ENCODE data around the gene PLXNA1.

PLXNA1 gene

DNA sequence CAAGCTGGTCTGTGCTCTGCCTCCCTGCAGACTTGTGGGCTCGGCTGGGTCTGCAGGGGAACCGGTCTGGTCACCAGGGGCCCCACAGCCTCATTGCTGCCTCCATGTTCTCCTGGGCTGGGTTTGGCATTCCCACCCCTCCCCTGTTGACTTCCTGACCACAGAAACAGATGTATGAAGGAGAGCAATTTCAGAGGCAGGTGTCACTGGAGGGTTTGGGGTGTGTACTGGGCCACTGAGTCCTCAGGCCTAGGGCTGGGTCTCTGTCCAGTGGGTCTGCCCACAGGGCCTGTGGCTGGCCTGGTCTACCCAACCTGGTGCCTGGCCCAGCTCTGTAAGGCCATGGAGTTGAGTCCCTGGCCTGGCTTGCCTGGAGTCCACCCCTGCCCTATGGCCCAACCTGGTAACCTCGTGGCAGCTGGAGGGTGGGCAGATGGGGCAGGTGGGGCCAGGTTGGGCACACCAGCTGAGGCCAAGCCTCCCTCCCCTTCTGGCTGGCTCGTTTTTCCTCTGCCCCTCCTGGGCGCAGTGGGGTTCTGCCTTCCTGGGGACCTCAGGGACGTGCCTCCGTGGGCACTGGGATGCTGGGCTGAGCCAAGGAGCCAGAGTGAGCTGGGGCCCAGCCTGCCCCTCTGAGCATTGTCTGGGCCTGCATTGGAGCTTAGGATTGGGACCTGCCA lies 20.8 kb downstream of the PLXNA1 start:
- Histone ChIP-seq H3K4me3 (ENCODE audit: low read depth, low read length) (no peak overlapping the region), H3K27ac (ENCODE audit: low read depth, low read length) (no peak overlapping the region), H3K36me3 (ENCODE audit: insufficient read depth, low read length) (no peaks in the 10 kb centered on the region), H3K27me3 (ENCODE audit: insufficient read depth, low read length) (no peaks in the 10 kb centered on the region), H2AFZ (ENCODE audit: low read length, unreplicated experiment) (no peak overlapping the region), H3K79me2 (ENCODE audit: control insufficient read depth, insufficient read depth, low read length, unreplicated experiment) (peaks cover 16% of the 10 kb centered on the region), H3K4me1 (ENCODE audit: control insufficient read depth, insufficient read depth, low read length, unreplicated experiment) (peaks cover 22% of the 10 kb centered on the region)

DNA sequence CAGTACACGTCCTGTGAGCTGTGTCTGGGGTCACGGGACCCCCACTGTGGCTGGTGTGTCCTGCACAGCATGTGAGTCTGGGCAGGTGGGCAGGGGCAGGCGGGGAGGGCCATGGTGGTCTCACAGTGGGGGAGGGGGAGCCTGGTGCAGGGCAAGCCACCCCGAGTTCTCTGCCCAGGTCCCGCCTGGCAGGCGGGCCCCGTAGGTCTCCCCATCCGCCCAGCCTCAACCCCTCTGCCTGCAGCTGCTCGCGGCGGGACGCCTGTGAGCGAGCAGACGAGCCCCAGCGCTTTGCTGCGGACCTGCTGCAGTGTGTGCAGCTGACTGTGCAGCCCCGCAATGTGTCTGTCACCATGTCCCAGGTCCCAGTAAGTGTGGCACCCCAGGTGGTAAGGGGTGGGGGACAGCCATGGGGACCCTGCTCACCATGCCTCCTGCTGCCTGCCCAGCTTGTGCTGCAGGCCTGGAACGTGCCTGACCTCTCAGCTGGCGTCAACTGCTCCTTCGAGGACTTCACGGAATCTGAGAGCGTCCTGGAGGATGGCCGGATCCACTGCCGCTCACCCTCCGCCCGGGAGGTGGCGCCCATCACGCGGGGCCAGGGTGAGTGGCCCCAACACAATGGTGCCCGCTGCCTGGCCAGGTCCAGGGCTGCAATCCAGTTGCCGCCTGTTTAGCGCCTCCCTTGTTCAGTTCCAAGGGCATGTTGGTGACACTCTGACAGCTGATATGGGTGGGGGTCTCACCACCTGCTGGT lies 21.9 kb downstream of the PLXNA1 start:
- Histone ChIP-seq H3K27me3 (ENCODE audit: insufficient read depth, low read length) (no peaks in the 10 kb centered on the region), H2AFZ (ENCODE audit: low read length, unreplicated experiment) (no peak overlapping the region)

DNA sequence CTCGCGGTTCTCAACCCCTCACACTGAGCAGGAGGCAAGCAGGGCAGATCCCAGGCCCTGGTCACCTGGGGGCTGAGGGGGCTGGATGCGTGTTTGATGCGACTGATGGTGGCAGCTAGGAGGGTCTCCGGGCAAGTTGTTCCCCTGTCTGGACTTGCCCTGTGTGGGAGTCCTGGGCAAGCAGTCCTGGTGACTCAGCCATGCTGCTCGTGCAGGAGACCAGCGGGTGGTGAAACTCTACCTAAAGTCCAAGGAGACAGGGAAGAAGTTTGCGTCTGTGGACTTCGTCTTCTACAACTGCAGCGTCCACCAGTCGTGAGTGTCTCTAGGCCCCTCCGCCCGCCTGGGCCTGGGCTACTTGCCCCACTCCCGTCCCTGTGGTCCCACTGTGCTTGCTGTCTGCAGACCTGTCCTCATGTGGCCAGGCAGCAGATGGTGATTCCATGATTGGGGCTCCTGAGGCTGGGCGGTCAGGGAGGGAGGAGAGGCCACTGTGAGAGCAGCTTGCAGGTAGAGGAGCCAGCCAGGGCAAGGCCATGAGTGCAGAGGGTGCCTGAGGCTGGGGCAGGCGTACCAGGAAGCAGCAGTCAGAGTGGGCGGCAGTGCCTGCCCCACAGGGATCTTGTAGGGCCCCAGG lies 23.1 kb downstream of the PLXNA1 start:
- Histone ChIP-seq H3K4me3 (ENCODE audit: low read depth, low read length) (no peak overlapping the region), H3K4me1 (ENCODE audit: control insufficient read depth, insufficient read depth, low read length, unreplicated experiment) (peaks cover 23% of the 10 kb centered on the region), H3K79me2 (ENCODE audit: control insufficient read depth, insufficient read depth, low read length, unreplicated experiment) (peaks cover 12% of the 10 kb centered on the region), H3K36me3 (ENCODE audit: insufficient read depth, low read length) (no peaks in the 10 kb centered on the region), H3K27me3 (ENCODE audit: insufficient read depth, low read length) (no peaks in the 10 kb centered on the region), H3K27ac (ENCODE audit: low read depth, low read length) (no peak overlapping the region), H2AFZ (ENCODE audit: low read length, unreplicated experiment) (no peak overlapping the region)

More for the DNA sequence above, 21.9 kb downstream of the PLXNA1 start:
- Histone ChIP-seq H3K79me2 (ENCODE audit: control insufficient read depth, insufficient read depth, low read length, unreplicated experiment) (peaks cover 16% of the 10 kb centered on the region), H3K4me1 (ENCODE audit: control insufficient read depth, insufficient read depth, low read length, unreplicated experiment) (peaks cover 22% of the 10 kb centered on the region), H3K36me3 (ENCODE audit: insufficient read depth, low read length) (no peaks in the 10 kb centered on the region), H3K4me3 (ENCODE audit: low read depth, low read length) (no peak overlapping the region), H3K27ac (ENCODE audit: low read depth, low read length) (no peak overlapping the region)

DNA sequence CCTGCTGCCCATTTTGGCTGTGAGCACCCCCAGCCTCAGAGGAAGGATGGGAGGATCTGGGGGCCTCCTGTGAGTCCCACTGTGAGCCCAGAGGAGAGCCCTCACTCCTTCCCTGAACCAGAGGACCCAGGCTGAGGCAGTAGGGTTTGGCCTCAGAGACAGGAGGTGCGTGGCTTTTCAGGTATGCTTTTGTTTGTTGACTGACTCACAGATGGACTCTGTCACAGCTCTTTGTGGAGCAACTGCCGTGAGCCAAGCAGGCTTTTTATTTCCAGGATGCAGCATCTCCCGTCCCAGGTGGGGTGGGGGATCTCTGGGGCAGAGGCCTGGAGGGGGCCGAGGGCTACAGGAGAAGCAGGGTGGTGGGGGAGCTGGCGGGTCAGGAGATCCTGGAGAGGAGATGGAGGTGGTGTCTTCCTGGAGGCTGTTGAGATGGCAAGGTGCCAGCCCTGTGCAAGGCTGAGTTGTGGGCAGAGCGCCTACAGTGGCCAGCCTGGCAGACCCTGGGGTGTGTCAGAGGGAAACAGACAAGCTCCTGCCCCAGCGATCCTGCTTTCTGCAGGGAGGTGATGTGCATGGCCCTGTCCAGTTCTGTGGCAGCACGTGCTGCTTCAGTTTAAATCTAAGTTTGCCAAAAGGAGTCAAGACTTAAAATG lies 24.0 kb downstream of the PLXNA1 start:
- H3K27ac ChIP-seq (ENCODE audit: low read depth, low read length): no peak overlapping the region

DNA sequence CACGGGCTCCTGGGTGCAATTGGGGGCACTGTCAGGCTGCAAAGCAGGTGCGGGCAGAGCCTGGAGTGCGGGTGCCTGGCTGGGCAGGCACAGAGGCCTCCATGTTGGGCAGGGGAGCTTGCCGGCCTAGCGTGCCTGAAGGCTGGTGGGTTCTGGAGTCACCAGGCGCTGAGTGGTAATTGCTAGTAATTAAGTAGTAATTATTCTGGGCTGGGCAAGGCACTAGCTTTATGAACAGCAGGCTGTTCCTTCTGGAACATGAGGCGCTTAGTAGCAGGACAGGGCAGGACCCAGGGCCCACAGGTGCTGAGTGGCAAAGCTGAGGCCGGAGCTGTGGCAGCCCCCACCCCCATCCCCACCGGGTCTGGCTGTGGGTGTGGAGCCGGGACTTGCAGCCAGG lies 25.3 kb downstream of the PLXNA1 start:
- Histone ChIP-seq H3K79me2 (ENCODE audit: control insufficient read depth, insufficient read depth, low read length, unreplicated experiment) (peaks cover 6% of the 10 kb centered on the region), H3K27ac (ENCODE audit: low read depth, low read length) (no peak overlapping the region), H2AFZ (ENCODE audit: low read length, unreplicated experiment) (no peak overlapping the region), H3K4me1 (ENCODE audit: control insufficient read depth, insufficient read depth, low read length, unreplicated experiment) (peaks cover 18% of the 10 kb centered on the region), H3K4me3 (ENCODE audit: low read depth, low read length) (no peak overlapping the region), H3K27me3 (ENCODE audit: insufficient read depth, low read length) (no peaks in the 10 kb centered on the region), H3K36me3 (ENCODE audit: insufficient read depth, low read length) (peaks cover 8% of the 10 kb centered on the region; the same call in 1 of the 2 replicates)

More for the DNA sequence above, 24.0 kb downstream of the PLXNA1 start:
- Histone ChIP-seq H3K36me3 (ENCODE audit: insufficient read depth, low read length) (peaks cover 2% of the 10 kb centered on the region; the same call in 1 of the 2 replicates), H3K79me2 (ENCODE audit: control insufficient read depth, insufficient read depth, low read length, unreplicated experiment) (peaks cover 6% of the 10 kb centered on the region), H2AFZ (ENCODE audit: low read length, unreplicated experiment) (no peak overlapping the region), H3K27me3 (ENCODE audit: insufficient read depth, low read length) (no peaks in the 10 kb centered on the region), H3K4me3 (ENCODE audit: low read depth, low read length) (no peak overlapping the region), H3K4me1 (ENCODE audit: control insufficient read depth, insufficient read depth, low read length, unreplicated experiment) (peaks cover 27% of the 10 kb centered on the region)

DNA sequence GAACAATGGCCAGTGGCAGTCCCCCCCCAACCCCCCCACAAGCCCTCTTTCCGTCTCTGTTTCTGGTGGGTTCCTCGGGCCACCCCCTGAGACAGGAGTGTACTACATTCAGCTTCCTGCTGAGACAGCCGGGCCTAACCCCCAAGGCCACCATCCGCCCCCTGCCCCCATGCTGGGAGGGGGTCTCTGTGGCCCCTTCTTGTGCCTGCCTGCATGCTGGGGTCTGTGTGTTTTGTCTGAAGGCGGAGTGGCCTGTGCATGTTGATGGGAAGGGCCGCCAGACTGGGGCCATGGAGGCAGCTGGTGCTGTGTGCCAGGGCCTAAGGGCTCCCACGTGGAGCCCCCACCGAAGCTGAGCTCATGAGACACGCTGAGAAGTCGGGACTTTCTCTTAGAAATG lies 26.6 kb downstream of the PLXNA1 start:
- Histone ChIP-seq H3K4me1 (ENCODE audit: control insufficient read depth, insufficient read depth, low read length, unreplicated experiment) (peaks cover 15% of the 10 kb centered on the region), H3K36me3 (ENCODE audit: insufficient read depth, low read length) (peaks cover 8% of the 10 kb centered on the region; the same call in 1 of the 2 replicates), H3K79me2 (ENCODE audit: control insufficient read depth, insufficient read depth, low read length, unreplicated experiment) (no peaks in the 10 kb centered on the region), H3K27ac (ENCODE audit: low read depth, low read length) (no peak overlapping the region), H2AFZ (ENCODE audit: low read length, unreplicated experiment) (no peak overlapping the region), H3K4me3 (ENCODE audit: low read depth, low read length) (no peak overlapping the region), H3K27me3 (ENCODE audit: insufficient read depth, low read length) (no peaks in the 10 kb centered on the region)

DNA sequence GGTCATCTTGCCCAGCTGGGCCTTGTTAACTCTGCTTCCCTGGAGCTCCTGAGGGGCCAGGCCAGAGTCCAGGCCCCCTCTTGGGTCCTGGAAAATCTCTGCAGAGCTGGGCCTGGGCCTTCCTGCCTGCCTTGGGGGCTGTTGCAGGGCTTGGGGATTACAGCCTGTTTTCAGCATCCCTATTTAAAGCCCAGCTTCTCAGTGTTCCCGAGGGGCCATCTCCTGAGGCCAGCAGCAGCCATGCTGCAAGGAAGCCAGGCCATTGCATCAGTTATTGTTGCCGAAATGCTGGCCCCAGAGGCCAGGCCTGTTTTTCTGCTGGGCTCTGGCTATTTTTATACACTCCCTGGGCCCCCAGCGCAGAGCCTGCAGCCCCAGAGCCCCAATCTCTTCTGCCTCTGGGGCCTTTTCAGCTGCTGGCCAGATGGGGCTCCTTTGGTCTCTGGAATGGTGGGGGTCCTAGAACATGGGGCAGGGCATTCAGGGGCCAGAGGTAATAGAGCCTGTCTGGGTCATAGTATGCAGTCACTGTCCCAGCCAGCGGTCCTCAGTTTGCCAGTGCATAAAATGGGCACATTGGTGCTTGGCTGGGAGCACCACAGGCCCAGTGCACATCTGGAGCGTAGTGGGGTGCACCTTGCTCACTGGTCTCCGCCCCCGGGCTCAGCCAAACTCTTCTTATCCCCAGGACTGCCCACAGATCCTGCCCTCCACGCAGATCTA lies 28.5 kb downstream of the PLXNA1 start:
- H3K4me3 ChIP-seq (ENCODE audit: low read depth, low read length): no peak overlapping the region
- no peaks in the 10 kb centered on the region for H3K79me2 ChIP-seq (ENCODE audit: control insufficient read depth, insufficient read depth, low read length, unreplicated experiment)
- peaks cover 15% of the 10 kb centered on the region for H3K4me1 ChIP-seq (ENCODE audit: control insufficient read depth, insufficient read depth, low read length, unreplicated experiment)
- peaks cover 8% of the 10 kb centered on the region; the same call in 1 of the 2 replicates for H3K36me3 ChIP-seq (ENCODE audit: insufficient read depth, low read length)
- no peaks in the 10 kb centered on the region for H3K27me3 ChIP-seq (ENCODE audit: insufficient read depth, low read length)
- no peak overlapping the region for H2AFZ ChIP-seq (ENCODE audit: low read length, unreplicated experiment)
- H3K27ac ChIP-seq (ENCODE audit: low read depth, low read length): peak overlapping the region; percentile 43

DNA sequence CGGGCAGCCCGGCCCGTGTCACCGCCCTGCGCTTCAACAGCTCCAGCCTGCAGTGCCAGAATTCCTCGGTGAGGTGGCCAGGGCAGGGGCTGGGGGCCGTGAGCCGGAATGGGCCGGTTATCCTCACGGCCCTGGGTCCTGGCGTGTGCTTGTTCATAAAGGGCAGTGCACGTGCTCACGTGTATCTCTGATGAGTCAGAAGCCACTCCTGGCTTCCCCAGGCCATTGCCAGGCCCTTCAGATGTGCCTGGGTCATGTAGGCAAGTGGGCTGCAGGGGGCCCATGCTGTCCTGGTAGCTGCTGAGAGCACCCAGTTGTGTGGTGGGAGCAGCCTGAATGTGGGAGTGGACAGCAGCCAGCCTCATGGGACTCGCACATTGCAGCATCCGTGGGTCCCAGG lies 29.2 kb downstream of the PLXNA1 start:
- Histone ChIP-seq H3K27me3 (ENCODE audit: insufficient read depth, low read length) (no peaks in the 10 kb centered on the region), H3K4me1 (ENCODE audit: control insufficient read depth, insufficient read depth, low read length, unreplicated experiment) (peaks cover 15% of the 10 kb centered on the region), H3K79me2 (ENCODE audit: control insufficient read depth, insufficient read depth, low read length, unreplicated experiment) (no peaks in the 10 kb centered on the region), H3K36me3 (ENCODE audit: insufficient read depth, low read length) (peaks cover 8% of the 10 kb centered on the region; the same call in 1 of the 2 replicates), H2AFZ (ENCODE audit: low read length, unreplicated experiment) (no peak overlapping the region), H3K27ac (ENCODE audit: low read depth, low read length) (peak overlapping the region; percentile 43; the same call in 1 of the 2 replicates), H3K4me3 (ENCODE audit: low read depth, low read length) (no peak overlapping the region)

DNA sequence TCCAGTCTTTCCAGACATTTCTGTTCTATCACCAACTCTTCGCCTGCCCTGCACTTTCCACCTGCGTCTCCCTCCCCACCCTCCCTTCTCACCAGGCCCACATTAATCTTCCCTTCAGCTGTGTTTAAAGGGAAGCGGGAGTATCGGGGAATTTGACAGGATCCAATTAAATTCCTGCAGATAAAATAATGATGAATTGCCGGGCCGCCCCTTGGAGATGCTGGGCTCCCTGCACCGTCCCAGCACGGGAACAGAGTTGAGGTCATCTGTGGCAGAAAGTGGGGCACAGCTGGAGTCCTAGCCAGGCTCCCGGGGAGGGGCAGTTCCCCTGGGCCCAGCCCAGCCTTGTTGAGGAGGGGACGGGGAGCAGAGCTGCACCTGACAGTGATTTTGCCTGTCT lies 30.3 kb downstream of the PLXNA1 start:
- Histone ChIP-seq H3K79me2 (ENCODE audit: control insufficient read depth, insufficient read depth, low read length, unreplicated experiment) (no peaks in the 10 kb centered on the region), H2AFZ (ENCODE audit: low read length, unreplicated experiment) (no peak overlapping the region), H3K27ac (ENCODE audit: low read depth, low read length) (no peak overlapping the region), H3K4me3 (ENCODE audit: low read depth, low read length) (no peak overlapping the region), H3K27me3 (ENCODE audit: insufficient read depth, low read length) (no peaks in the 10 kb centered on the region), H3K36me3 (ENCODE audit: insufficient read depth, low read length) (peaks cover 8% of the 10 kb centered on the region; the same call in 1 of the 2 replicates), H3K4me1 (ENCODE audit: control insufficient read depth, insufficient read depth, low read length, unreplicated experiment) (peaks cover 15% of the 10 kb centered on the region)

All from ACC112 (cell line).